ENCODE data around the gene HUS1. TPM values are rescaled to one million over a fixed set of nuclear protein-coding genes. Genes with fewer than 3 reads are reported as not detected.

HUS1 gene
- total and polyA plus RNA-seq, 2 of the 13 experiments (the other 11 are each of a cell fraction or from before 2014, with no cell fraction given) = 14.8 to 16.9 TPM

- Histone ChIP-seq H2AFZ (ENCODE audit: low read length) (no peak overlapping the region), H3K9ac (ENCODE audit: insufficient read depth, low read depth, low read length) (no peak overlapping the region), H3K9me3 (ENCODE audit: low read length) (no peaks in the 10 kb centered on the region), H3K27me3 (ENCODE audit: control insufficient read depth in 1 of 2, insufficient read depth in 2 of 2, low read length in 2 of 2) (0 out of 5 replicates have a peak, but pooled peaks cover 0 to 6% of the 10 kb centered on the region in 2 experiments), H3K79me2 (ENCODE audit: insufficient read depth, low read length) (no peaks in the 10 kb centered on the region), H3K4me1 (ENCODE audit: insufficient read depth, low read length) (peaks cover 40% of the 10 kb centered on the region), H3K4me2 (ENCODE audit: low read depth, low read length) (peak overlapping the region; percentile 16; the same call in 1 of the 2 replicates), H3K27ac (ENCODE audit: extremely low read length, insufficient read depth, low read length) (no peak overlapping the region), H3K4me3 (replicated peaks in 1 of 3; ENCODE audit: insufficient read depth in 1 of 3, low read depth in 2 of 3, low read length in 3 of 3) (no peak overlapping the region), H3K36me3 (replicated peaks in 1 of 2; ENCODE audit: control insufficient read depth in 1 of 2, insufficient read depth in 2 of 2, low read length in 2 of 2) (no peaks in the 10 kb centered on the region), H4K20me1 (ENCODE audit: insufficient read depth, low read length) (no peaks in the 10 kb centered on the region)
- CTCF ChIA-PET (ENCODE audit: low intra/inter-chr PET ratio, low total read pairs) = interaction anchor here (2.0 kb wide), 1 partner anchor 121 kb away, joined by 7 read pairs; no protein-coding TSS in a partner anchor
- intact Hi-C loops (cut with micrococcal nuclease; ENCODE audit: unreplicated experiment) (no loop called here), in situ Hi-C loops (cut with HindIII; ENCODE audit: extremely low pct_ligation_motif_present, low pct_unique_long_range_greater_than_20kb) (no loop called here)
- ATAC-seq (peak; percentile 61), FAIRE-seq (no peak), DNase-seq (ENCODE audit: low spot score) (peak; percentile 13)
- WGBS (ENCODE audit: low lambda C conversion rate) = 27% methylated on average over 8 of the region's 8 CpGs
- POLR2A ChIA-PET = interaction anchor here (1.8 kb wide), 1 partner anchor 151 kb away, joined by 4 read pairs; no protein-coding TSS in a partner anchor
- no TSS peak for BruUV-seq (replicated peaks)
- TF ChIP-seq CREB1 (IDR thresholded peaks at IDR 0.05) (peak; percentile 67), CREB1 (CRISPR knock-in tag; IDR thresholded peaks at IDR 0.05) (no peak), CTCF (CRISPR knock-in tag; IDR thresholded peaks at IDR 0.05) (0 out of 2 replicates have a peak, but pooled peaks have one; percentile 21), ZNF790 (CRISPR knock-in tag; IDR thresholded peaks at IDR 0.05; ENCODE audit: borderline replicate concordance) (no peak), ZNF317 (CRISPR knock-in tag; IDR thresholded peaks at IDR 0.05) (no peak), ZNF558 (CRISPR knock-in tag; IDR thresholded peaks at IDR 0.05; ENCODE audit: borderline replicate concordance) (no peak)
Measured at GRCh38 chr7:47988496-47989386, 9.3 kb upstream of the HUS1 start.
